Measurements from ENCODE around the gene ESPNL. TPM values are rescaled to one million over a fixed set of nuclear protein-coding genes. Genes with fewer than 3 reads are reported as not detected.
A peak's percentile ranks its signal among the peaks of the same experiment; 100 is the strongest.

The ESPNL gene
- total and polyA plus RNA-seq, 7 donors = 0.04 to 0.32 (median 0.16) TPM; not detected in 1

- H3K27me3 ChIP-seq (ENCODE audit: insufficient read depth in 3 of 3, low read length in 2 of 3) = no peaks in the 10 kb centered on the region
- no peak for TF ChIP-seq CTCF (IDR thresholded peaks at IDR 0.05)
- H3K36me3 ChIP-seq (ENCODE audit: insufficient read depth in 1 of 2, low read depth in 1 of 2) = peaks cover 0 to 61% of the 10 kb centered on the region in 2 donors
- intact Hi-C loops (cut with DNase I) = loop anchor here in 1 of 2 donors (10.0 kb wide), 1 partner anchor 241 kb away; no protein-coding TSS in a partner anchor
- no peak overlapping the region for H3K4me3 ChIP-seq
- H3K9me3 ChIP-seq = no peaks in the 10 kb centered on the region
- peaks cover 51% of the 10 kb centered on the region for H3K4me1 ChIP-seq
- peak in 1 of 4 donors; percentile 19 for ATAC-seq
- 75 to 81% (median 80%) methylated on average over 12 of the region's 12 CpGs for WGBS, 3 donors
- peak; percentile 58 to 78 for DNase-seq
- peak overlapping the region; percentile 99 for H3K27ac ChIP-seq
Measured at GRCh38 chr2:238145851-238146250, 45.7 kb downstream of the ESPNL start.

GRCh38 chr2:238146884-238147544 is 46.9 kb downstream of the ESPNL start:
- ATAC-seq = no peak
- TF ChIP-seq CTCF (IDR thresholded peaks at IDR 0.05) = no peak
- Histone ChIP-seq H3K36me3 (ENCODE audit: insufficient read depth in 1 of 2, low read depth in 1 of 2) (peaks cover 3 to 60% of the 10 kb centered on the region in 2 donors), H3K4me3 (no peak overlapping the region), H3K9me3 (no peaks in the 10 kb centered on the region), H3K4me1 (peaks cover 52% of the 10 kb centered on the region), H3K27me3 (ENCODE audit: insufficient read depth in 3 of 3, low read length in 2 of 3) (no peaks in the 10 kb centered on the region), H3K27ac (peak overlapping the region; percentile 99)
- DNase-seq = no peak
- intact Hi-C loops (cut with DNase I) = loop anchor here in 1 of 2 donors (10.0 kb wide), 1 partner anchor 242 kb away; no protein-coding TSS in a partner anchor
- WGBS, 3 donors = 79 to 90% (median 81%) methylated on average over 13 of the region's 13 CpGs

GRCh38 chr2:238148981-238149380 is 48.8 kb downstream of the ESPNL start:
- WGBS, 3 donors = 93 to 96% (median 93%) methylated on average over 15 of the region's 15 CpGs
- peak in 1 of 4 donors; percentile 1 for ATAC-seq
- Histone ChIP-seq H3K4me1 (peaks cover 58% of the 10 kb centered on the region), H3K27ac (peak overlapping the region; percentile 99), H3K4me3 (no peak overlapping the region), H3K36me3 (ENCODE audit: insufficient read depth in 1 of 2, low read depth in 1 of 2) (peaks cover 3 to 50% of the 10 kb centered on the region in 2 donors), H3K27me3 (ENCODE audit: insufficient read depth in 3 of 3, low read length in 2 of 3) (no peaks in the 10 kb centered on the region), H3K9me3 (no peaks in the 10 kb centered on the region)
- DNase-seq = no peak
- intact Hi-C loops (cut with DNase I) = loop anchor here in 1 of 2 donors (10.0 kb wide), 1 partner anchor 244 kb away; no protein-coding TSS in a partner anchor
- TF ChIP-seq CTCF (IDR thresholded peaks at IDR 0.05) = no peak

- peak; percentile 83 to 94 for DNase-seq
- Histone ChIP-seq H3K27ac (peak overlapping the region; percentile 99), H3K4me3 (peak overlapping the region; percentile 48), H3K4me1 (peaks cover 67% of the 10 kb centered on the region), H3K36me3 (ENCODE audit: insufficient read depth in 1 of 2, low read depth in 1 of 2) (peaks cover 3 to 44% of the 10 kb centered on the region in 2 donors), H3K27me3 (ENCODE audit: insufficient read depth in 3 of 3, low read length in 2 of 3) (no peaks in the 10 kb centered on the region), H3K9me3 (no peaks in the 10 kb centered on the region)
- no peak for TF ChIP-seq CTCF (IDR thresholded peaks at IDR 0.05)
- WGBS, 3 donors = 26 to 43% (median 32%) methylated on average over 13 to 14 of the region's 14 CpGs
- intact Hi-C loops (cut with DNase I) = loop anchor here in 1 of 2 donors (10.0 kb wide), 1 partner anchor 245 kb away; no protein-coding TSS in a partner anchor
- peak; percentile 77 to 85 (median 82) for ATAC-seq
Measured at GRCh38 chr2:238149841-238150572, 49.9 kb downstream of the ESPNL start.

All from psoas muscle (tissue), 8 donors.